ENCODE data around the gene CKMT1B.
"Not testable (repeated sequence)": the region's sequence is repeated elsewhere in the genome, so short reads cannot be mapped to it uniquely, and the experiment has no call there.

CKMT1B gene

GRCh38 chr15:43552986-43553385, 40.8 kb upstream of the CKMT1B start:
- CTCF ChIA-PET = interaction anchor here (0.6 kb wide), 1 partner anchor 529 kb away, joined by 3 read pairs; no protein-coding TSS in a partner anchor
- TF ChIP-seq PKNOX1 (IDR thresholded peaks at IDR 0.05) (no peak), ZNF384 (IDR thresholded peaks at IDR 0.05) (no peak), SUZ12 (IDR thresholded peaks at IDR 0.05) (no peak), L3MBTL2 (conservative IDR thresholded peaks at IDR 0.05) (no peak), SP1 (IDR thresholded peaks at IDR 0.05) (no peak), HDGF (IDR thresholded peaks at IDR 0.05; ENCODE audit: borderline replicate concordance) (no peak), ARNT (IDR thresholded peaks at IDR 0.05) (no peak), LEF1 (IDR thresholded peaks at IDR 0.05; ENCODE audit: borderline replicate concordance) (no peak), FOXK2 (IDR thresholded peaks at IDR 0.05) (no peak), NFRKB (IDR thresholded peaks at IDR 0.05) (no peak), TARDBP (IDR thresholded peaks at IDR 0.05) (no peak), FOXA1 (IDR thresholded peaks at IDR 0.05) (no peak), FOXM1 (IDR thresholded peaks at IDR 0.05; ENCODE audit: borderline replicate concordance) (no peak), BHLHE40 (IDR thresholded peaks at IDR 0.05; ENCODE audit: borderline replicate concordance) (no peak), CTBP1 (IDR thresholded peaks at IDR 0.05; ENCODE audit: borderline replicate concordance) (no peak), ELF4 (IDR thresholded peaks at IDR 0.05) (no peak)
- POLR2A ChIA-PET = no interaction called here
- DNase-seq (ENCODE audit: extremely low spot score) = no peak

DNA sequence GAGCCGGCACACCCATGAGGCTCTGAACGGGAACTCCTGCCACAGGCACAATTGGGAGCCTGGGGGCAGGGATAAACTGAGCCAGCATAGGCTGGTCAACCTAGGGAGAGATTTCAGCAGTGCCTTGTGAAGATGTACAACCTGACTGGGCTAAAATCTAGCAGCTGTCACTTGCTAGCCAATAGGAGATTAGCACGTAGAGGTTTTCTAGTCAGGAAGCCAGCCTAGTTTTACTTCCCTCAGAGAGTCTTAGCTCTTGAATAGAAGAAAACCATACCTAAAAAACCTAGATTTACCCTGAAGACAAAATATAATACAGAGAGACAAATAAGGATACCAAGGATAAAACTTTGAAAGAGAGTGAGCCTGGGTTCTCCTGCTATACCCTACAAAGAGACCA, 31.1 kb upstream of the CKMT1B start:
- POLR2A ChIA-PET; CTCF ChIA-PET; DNase-seq (ENCODE audit: extremely low spot score): not testable (repeated sequence)

- CTCF ChIA-PET, POLR2A ChIA-PET: not testable (repeated sequence)
These were observed 30.0 kb upstream of the CKMT1B start for GRCh38 chr15:43563793-43564192.

DNA sequence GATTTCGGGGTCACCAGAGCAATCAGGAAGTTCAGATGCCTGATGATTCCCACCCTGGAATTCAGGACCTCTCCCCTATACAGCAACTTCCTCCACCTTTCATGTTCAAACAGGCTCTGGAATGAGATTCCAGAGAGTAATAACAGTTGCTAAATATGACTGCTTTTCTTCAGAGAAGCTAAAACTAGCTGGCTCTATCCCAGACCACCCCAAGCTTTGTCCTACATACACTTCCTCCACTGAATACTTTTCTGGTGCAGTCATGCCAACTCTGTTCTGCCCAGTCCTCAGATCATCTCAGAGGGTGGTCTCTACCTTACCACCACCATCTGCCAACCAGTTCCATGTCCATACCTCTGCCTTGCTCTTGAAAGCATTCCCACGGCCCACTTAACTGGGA, 27.2 kb upstream of the CKMT1B start:
- CTCF ChIA-PET; DNase-seq (ENCODE audit: extremely low spot score); POLR2A ChIA-PET: not testable (repeated sequence)

More at GRCh38 chr15:43563793-43564192, 30.0 kb upstream of the CKMT1B start:
- not testable (repeated sequence) for DNase-seq (ENCODE audit: extremely low spot score)

GRCh38 chr15:43574607-43575006, 19.2 kb upstream of the CKMT1B start:
- POLR2A ChIA-PET; CTCF ChIA-PET; DNase-seq (ENCODE audit: extremely low spot score): not testable (repeated sequence)

DNA sequence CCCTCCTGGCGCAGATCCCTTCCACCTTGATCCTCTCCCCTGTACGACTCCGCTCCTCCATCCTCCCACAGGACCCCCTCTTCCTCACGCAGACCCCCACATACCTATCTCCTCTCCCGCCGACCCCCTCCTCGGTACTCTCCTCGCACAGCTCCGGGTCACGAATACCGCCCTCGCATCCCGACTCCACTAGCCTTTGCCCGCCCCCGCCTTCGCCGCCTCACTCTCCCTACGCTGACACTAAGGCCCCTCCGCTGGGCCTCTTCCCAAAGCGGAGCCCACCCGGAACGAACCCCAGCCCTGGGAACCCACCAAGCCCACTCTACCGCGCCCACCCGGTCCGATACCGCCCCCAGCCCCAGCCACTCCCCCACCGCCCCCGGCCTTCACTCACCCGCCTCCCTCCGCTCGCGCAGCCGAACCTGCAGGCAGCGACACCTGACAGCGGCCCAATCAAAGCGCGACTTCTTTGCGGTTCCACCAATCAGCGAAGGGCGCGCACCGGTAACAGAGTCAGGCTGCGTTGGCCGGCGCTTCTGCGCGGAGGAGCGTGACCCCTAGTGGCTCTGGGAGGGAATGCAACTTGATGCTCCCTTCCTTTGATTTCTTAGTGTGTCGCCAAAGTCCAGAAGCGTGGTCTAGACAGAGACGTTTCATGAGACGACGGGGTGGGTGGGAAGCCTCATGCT, 3.9 kb upstream of the CKMT1B start, which contains the start of gene PPIP5K1:
TSS of gene PPIP5K1 (minus strand) at position 431 of the 689 bp plus-strand sequence. CDS start 5,704 bp downstream, outside the sequence.
- DNase-seq (ENCODE audit: extremely low spot score); CTCF ChIA-PET; POLR2A ChIA-PET: not testable (repeated sequence)

DNA sequence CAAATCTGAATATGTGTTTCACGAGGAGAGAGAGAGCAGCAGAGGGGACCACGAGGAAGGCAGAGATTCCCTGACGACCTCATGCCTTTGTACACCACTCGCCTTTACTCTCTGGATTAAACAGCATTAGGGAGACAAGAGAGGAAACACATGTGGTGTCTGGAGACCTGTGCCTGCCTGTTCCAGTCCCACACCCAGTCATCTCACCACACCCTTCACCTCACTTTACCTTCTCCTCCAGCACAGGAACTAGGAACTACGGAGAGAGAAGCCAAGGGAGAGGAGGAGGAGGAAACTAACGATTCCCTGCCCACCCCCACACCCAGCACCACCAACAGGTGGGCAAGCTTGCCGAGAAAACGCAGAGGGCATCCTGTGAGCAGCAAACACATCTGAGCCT, 986 bp upstream of the CKMT1B start:
- CTCF ChIA-PET; DNase-seq (ENCODE audit: extremely low spot score); POLR2A ChIA-PET: not testable (repeated sequence)

DNA sequence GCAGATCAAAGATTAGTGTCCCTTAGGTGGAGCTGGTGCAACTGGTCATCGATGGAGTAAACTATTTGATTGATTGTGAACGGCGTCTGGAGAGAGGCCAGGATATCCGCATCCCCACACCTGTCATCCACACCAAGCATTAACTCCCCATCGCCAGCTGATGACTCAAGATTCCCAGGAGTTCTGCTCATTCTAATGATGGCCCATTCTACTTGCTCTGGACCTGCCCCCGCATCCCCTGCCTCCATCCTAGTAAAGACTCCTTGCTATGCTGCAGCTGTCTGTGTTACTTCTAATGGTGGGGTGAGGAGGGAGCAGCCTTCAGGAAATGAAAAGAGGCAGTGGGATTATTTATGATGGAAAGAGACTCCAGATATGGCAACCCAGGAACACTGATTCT, 5.3 kb downstream of the CKMT1B start:
- POLR2A ChIA-PET; DNase-seq (ENCODE audit: extremely low spot score); CTCF ChIA-PET: not testable (repeated sequence)

GRCh38 chr15:43600200-43600599, 6.4 kb downstream of the CKMT1B start:
- DNase-seq (ENCODE audit: extremely low spot score); CTCF ChIA-PET; POLR2A ChIA-PET: not testable (repeated sequence)

- CTCF ChIA-PET; POLR2A ChIA-PET; DNase-seq (ENCODE audit: extremely low spot score): not testable (repeated sequence)
These were observed 8.4 kb downstream of the CKMT1B start for GRCh38 chr15:43602233-43602632.

DNA sequence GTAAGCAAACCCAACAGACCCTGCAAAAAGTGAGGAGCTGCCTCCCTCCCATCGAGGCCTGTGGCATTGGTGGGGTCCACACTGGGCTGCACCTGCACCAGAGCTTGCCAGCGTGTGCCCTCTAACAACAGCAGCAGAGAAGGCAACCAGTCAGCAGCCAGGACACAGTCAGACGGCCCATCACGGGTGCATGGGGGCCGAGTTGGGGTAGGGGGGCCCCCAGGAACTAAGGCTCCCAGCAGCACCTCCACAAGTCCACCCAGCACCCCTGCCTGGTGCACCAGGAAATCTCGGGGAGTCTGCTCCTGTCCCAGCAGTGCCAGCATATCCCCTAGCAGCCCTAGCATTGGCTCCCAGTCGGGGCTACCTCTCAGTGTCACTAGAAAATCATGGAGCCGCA, 23.9 kb downstream of the CKMT1B start:
- POLR2A ChIA-PET; DNase-seq (ENCODE audit: extremely low spot score); CTCF ChIA-PET: not testable (repeated sequence)

DNA sequence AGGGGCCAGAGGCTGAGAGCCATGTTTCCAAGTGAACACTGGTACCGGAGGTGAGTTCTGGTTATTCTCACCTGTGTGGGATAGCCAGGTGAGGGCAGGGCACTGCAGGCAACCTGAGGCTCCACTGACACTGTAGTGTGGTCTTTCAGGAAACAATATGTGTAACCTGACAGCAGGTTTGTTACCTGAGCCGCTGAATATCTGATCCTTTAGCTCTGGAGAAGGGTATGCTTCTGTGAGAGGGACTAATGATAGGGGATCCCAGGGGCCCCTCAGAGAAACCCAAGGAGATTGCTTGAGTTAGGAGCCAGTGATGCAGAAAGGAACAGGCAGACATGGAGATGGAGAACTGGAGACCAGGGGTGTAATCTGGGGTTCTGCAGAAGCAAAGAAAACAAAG, 24.9 kb downstream of the CKMT1B start, which contains the start of gene STRC:
TSS of gene STRC (minus strand) at position 101 of the 400 bp plus-strand sequence. CDS start at position 23, 78 bp downstream.
- POLR2A ChIA-PET, CTCF ChIA-PET: not testable (repeated sequence)

GRCh38 chr15:43622068-43622799, 28.4 kb downstream of the CKMT1B start:
- DNase-seq (ENCODE audit: extremely low spot score); CTCF ChIA-PET: not testable (repeated sequence)

More for the DNA sequence above, 24.9 kb downstream of the CKMT1B start, which contains the start of gene STRC:
- DNase-seq (ENCODE audit: extremely low spot score) = not testable (repeated sequence)

More at GRCh38 chr15:43622068-43622799, 28.4 kb downstream of the CKMT1B start:
- POLR2A ChIA-PET = not testable (repeated sequence)
